ENCODE results near the gene DCAF12. TPM values are rescaled to one million over a fixed set of nuclear protein-coding genes. Genes with fewer than 3 reads are reported as not detected.

DCAF12 gene
- polyA plus RNA-seq, 2 of the 4 experiments (the other 2 are of a cell fraction): 28.5 to 56.5 TPM

DNA sequence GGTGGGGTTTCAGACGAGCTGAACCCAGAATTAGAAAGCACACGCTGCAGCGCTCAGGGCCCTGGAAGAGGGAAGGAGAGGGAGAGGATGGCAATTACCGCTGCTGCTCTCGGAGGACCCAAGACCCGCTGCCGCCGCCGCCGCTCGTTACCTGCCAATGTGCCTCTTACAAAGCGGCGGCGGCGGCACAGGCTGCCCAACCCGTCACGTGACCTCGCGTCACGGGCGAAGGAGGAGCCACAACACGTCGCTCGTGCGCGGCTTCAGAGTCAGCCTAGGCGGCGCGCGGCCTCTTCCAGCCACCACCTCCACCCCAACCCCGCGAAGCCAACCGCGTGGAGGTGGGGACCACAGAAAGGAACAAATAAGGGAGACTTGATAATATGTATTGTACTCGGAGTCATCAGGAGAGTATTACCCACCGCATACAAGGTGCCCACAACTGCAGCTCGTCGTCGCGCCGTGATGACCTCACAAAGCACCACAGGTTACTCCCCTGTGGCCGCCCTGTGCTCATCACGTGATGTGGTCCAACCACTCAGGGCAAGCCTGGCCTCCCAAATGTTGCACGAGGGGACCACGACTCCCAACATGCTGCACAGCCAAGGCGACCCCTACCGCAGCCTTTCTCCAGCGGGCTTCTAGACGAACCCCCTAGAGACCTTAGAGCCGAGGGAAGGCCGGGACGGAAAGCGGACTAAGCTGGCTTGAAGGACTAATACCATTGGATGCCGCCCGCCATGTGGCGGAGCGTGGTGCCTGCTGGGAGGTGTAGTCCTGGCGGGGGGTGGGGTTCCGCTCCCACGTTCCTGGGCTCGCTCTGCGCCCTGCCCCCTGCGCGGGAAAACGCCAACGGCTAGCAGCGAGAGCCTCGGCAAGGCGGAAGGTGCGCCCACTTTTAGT is 77.5 kb downstream of the DCAF12 start, which contains the start of gene UBAP2 (continued):
- TF ChIP-seq CBX2 (IDR thresholded peaks at IDR 0.05; ENCODE audit: borderline replicate concordance, low read depth): no peak
- TF ChIP-seq EP300 (IDR thresholded peaks at IDR 0.05): no peak
- no peak for TF ChIP-seq KDM1A (IDR thresholded peaks at IDR 0.05; ENCODE audit: low read depth)
- no peak for TF ChIP-seq RARB (CRISPR knock-in tag; IDR thresholded peaks at IDR 0.05)
- no peak for TF ChIP-seq ESRRA (IDR thresholded peaks at IDR 0.05; ENCODE audit: borderline replicate concordance, low read length)
- TF ChIP-seq, protein P1, sequence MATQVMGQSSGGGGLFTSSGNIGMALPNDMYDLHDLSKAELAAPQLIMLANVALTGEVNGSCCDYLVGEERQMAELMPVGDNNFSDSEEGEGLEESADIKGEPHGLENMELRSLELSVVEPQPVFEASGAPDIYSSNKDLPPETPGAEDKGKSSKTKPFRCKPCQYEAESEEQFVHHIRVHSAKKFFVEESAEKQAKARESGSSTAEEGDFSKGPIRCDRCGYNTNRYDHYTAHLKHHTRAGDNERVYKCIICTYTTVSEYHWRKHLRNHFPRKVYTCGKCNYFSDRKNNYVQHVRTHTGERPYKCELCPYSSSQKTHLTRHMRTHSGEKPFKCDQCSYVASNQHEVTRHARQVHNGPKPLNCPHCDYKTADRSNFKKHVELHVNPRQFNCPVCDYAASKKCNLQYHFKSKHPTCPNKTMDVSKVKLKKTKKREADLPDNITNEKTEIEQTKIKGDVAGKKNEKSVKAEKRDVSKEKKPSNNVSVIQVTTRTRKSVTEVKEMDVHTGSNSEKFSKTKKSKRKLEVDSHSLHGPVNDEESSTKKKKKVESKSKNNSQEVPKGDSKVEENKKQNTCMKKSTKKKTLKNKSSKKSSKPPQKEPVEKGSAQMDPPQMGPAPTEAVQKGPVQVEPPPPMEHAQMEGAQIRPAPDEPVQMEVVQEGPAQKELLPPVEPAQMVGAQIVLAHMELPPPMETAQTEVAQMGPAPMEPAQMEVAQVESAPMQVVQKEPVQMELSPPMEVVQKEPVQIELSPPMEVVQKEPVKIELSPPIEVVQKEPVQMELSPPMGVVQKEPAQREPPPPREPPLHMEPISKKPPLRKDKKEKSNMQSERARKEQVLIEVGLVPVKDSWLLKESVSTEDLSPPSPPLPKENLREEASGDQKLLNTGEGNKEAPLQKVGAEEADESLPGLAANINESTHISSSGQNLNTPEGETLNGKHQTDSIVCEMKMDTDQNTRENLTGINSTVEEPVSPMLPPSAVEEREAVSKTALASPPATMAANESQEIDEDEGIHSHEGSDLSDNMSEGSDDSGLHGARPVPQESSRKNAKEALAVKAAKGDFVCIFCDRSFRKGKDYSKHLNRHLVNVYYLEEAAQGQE (IDR thresholded peaks at IDR 0.05): 0 out of 2 replicates have a peak, but pooled peaks have one; percentile 25
- TF ChIP-seq, protein P2, sequence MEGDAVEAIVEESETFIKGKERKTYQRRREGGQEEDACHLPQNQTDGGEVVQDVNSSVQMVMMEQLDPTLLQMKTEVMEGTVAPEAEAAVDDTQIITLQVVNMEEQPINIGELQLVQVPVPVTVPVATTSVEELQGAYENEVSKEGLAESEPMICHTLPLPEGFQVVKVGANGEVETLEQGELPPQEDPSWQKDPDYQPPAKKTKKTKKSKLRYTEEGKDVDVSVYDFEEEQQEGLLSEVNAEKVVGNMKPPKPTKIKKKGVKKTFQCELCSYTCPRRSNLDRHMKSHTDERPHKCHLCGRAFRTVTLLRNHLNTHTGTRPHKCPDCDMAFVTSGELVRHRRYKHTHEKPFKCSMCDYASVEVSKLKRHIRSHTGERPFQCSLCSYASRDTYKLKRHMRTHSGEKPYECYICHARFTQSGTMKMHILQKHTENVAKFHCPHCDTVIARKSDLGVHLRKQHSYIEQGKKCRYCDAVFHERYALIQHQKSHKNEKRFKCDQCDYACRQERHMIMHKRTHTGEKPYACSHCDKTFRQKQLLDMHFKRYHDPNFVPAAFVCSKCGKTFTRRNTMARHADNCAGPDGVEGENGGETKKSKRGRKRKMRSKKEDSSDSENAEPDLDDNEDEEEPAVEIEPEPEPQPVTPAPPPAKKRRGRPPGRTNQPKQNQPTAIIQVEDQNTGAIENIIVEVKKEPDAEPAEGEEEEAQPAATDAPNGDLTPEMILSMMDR (IDR thresholded peaks at IDR 0.05): no peak
- TF ChIP-seq RNF2 (IDR thresholded peaks at IDR 0.05; ENCODE audit: borderline replicate concordance, low read depth): no peak
- peak; percentile 86 for TF ChIP-seq POLR2A (IDR thresholded peaks at IDR 0.05; ENCODE audit: low read length)
- no peak; the same call in 1 of the 2 replicates for TF ChIP-seq FOXS1 (CRISPR knock-in tag; IDR thresholded peaks at IDR 0.05)
- TF ChIP-seq HDAC2 (IDR thresholded peaks at IDR 0.05): no peak
- TF ChIP-seq FOSL2 (IDR thresholded peaks at IDR 0.05): no peak
- TF ChIP-seq FOSL2 (CRISPR knock-in tag; IDR thresholded peaks at IDR 0.05): peak; percentile 52
- TF ChIP-seq RFX5 (IDR thresholded peaks at IDR 0.05): peak; percentile 68
- TF ChIP-seq TFCP2L1 (CRISPR knock-in tag; IDR thresholded peaks at IDR 0.05): no peak
- TF ChIP-seq, protein P3, sequence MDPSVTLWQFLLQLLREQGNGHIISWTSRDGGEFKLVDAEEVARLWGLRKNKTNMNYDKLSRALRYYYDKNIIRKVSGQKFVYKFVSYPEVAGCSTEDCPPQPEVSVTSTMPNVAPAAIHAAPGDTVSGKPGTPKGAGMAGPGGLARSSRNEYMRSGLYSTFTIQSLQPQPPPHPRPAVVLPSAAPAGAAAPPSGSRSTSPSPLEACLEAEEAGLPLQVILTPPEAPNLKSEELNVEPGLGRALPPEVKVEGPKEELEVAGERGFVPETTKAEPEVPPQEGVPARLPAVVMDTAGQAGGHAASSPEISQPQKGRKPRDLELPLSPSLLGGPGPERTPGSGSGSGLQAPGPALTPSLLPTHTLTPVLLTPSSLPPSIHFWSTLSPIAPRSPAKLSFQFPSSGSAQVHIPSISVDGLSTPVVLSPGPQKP (IDR thresholded peaks at IDR 0.05; ENCODE audit: low read depth, low read length): no peak
- TF ChIP-seq CHD2 (IDR thresholded peaks at IDR 0.05; ENCODE audit: low read length, partially characterized antibody): peak; percentile 59
- no peak for TF ChIP-seq POLR2AphosphoS2 (conservative IDR thresholded peaks at IDR 0.05; ENCODE audit: low read length)
- 0 out of 2 replicates have a peak, but pooled peaks have one; percentile 35 for TF ChIP-seq MAZ (IDR thresholded peaks at IDR 0.05; ENCODE audit: borderline replicate concordance, low read depth, low read length)
- no peak for TF ChIP-seq TP53 (CRISPR knock-in tag; IDR thresholded peaks at IDR 0.05)
- peak; percentile 80 to 96 for TF ChIP-seq JUN (IDR thresholded peaks at IDR 0.05)
- no peak for TF ChIP-seq ZC3H11A (IDR thresholded peaks at IDR 0.05)
- no peak for TF ChIP-seq CEBPB (IDR thresholded peaks at IDR 0.05)
- TF ChIP-seq, protein P4, sequence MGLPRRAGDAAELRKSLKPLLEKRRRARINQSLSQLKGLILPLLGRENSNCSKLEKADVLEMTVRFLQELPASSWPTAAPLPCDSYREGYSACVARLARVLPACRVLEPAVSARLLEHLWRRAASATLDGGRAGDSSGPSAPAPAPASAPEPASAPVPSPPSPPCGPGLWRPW (IDR thresholded peaks at IDR 0.05): no peak
- TF ChIP-seq, protein P5, sequence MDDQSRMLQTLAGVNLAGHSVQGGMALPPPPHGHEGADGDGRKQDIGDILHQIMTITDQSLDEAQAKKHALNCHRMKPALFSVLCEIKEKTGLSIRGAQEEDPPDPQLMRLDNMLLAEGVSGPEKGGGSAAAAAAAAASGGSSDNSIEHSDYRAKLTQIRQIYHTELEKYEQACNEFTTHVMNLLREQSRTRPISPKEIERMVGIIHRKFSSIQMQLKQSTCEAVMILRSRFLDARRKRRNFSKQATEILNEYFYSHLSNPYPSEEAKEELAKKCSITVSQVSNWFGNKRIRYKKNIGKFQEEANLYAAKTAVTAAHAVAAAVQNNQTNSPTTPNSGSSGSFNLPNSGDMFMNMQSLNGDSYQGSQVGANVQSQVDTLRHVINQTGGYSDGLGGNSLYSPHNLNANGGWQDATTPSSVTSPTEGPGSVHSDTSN (IDR thresholded peaks at IDR 0.05): no peak
- TF ChIP-seq CHD4 (IDR thresholded peaks at IDR 0.05; ENCODE audit: borderline replicate concordance): no peak
- no peak for TF ChIP-seq CBX8 (IDR thresholded peaks at IDR 0.05)
- TF ChIP-seq SMC3 (IDR thresholded peaks at IDR 0.05): no peak
- TF ChIP-seq FOSB (CRISPR knock-in tag; IDR thresholded peaks at IDR 0.05): 0 out of 2 replicates have a peak, but pooled peaks have one; percentile 15
- 0 out of 2 replicates have a peak, but pooled peaks have one; percentile 22 for TF ChIP-seq HOXB13 (CRISPR knock-in tag; IDR thresholded peaks at IDR 0.05; ENCODE audit: low read depth)
- TF ChIP-seq NR3C1 (IDR thresholded peaks at IDR 0.05): no peak
- TF ChIP-seq PHF8 (IDR thresholded peaks at IDR 0.05; ENCODE audit: borderline replicate concordance, low read depth): peak; percentile 86
- TF ChIP-seq ZNF302 (CRISPR knock-in tag; IDR thresholded peaks at IDR 0.05): no peak
- no peak for TF ChIP-seq EHF (CRISPR knock-in tag; IDR thresholded peaks at IDR 0.05)
- TF ChIP-seq NFE2L2 (conservative IDR thresholded peaks at IDR 0.05; ENCODE audit: low read length): no peak
- 0 out of 5 replicates have a peak, but pooled peaks of 1 of the 2 experiments have one; percentile 29 for TF ChIP-seq RAD21 (conservative IDR thresholded peaks at IDR 0.05 in 1 of 2, IDR thresholded peaks at IDR 0.05 in 1 of 2)
- TF ChIP-seq ZSCAN20 (CRISPR knock-in tag; IDR thresholded peaks at IDR 0.05): no peak
